ENCODE measurements around the gene DDX31. TPM values are rescaled to one million over a fixed set of nuclear protein-coding genes. Genes with fewer than 3 reads are reported as not detected.
A peak's percentile ranks its signal among the peaks of the same experiment; 100 is the strongest.

The DDX31 gene
- total RNA-seq, 2 donors from 2014 or later = 13.9 to 16.7 TPM

DNA sequence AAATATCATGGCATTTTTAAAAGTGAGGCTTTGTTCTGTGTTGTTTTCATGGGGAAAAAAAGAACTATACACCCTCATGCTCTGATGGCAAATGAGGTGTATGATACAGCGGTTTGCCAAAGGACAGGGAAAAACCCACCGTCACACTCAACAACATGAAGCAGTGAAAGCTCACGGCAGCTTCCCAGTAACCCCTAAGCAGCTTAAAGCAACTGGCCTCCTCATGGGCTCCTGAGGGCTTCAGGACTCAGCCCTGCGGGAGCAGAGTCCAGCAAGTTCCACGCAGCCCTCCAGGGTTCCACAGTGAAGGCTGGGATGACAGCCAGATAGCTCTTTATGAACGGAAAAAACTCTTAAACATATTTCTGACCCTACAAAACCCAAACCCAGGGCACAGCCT, 74.5 kb downstream of the DDX31 start:
- no peak for ATAC-seq (replicated peaks in 1 of 2)
- DNase-seq = no peak
- Mint-ChIP-seq H3K27me3 (ENCODE audit: low read depth) (peaks cover 21% of the 10 kb centered on the region), H3K4me3 (no peak overlapping the region), H3K4me1 (ENCODE audit: low read depth) (no peaks in the 10 kb centered on the region), H3K27ac (no peak overlapping the region), H3K9me3 (no peaks in the 10 kb centered on the region), H3K36me3 (ENCODE audit: insufficient read depth in 2 of 2) (peaks cover 6 to 13% of the 10 kb centered on the region in 2 donors)

DNA sequence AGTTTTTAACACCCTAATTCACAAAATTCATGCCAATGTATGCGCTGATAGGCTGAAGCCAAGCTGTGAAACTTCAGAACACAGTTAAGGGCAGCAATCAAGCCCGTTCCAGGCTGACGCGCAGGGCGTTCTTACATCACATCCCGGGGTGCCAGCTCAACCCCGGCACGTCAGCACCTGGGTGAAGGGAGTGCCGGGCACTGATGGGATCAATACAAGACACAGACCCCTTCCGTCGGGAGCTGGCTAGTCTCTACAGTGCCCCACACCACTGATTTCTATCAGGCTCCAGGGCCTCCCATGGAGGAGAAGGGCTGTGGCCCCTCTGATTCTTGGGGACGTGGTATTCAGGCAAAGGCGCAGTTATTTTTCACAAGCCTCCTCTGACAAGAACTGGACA, 75.4 kb downstream of the DDX31 start:
- Mint-ChIP-seq H3K4me1 (ENCODE audit: low read depth) (no peaks in the 10 kb centered on the region), H3K9me3 (no peaks in the 10 kb centered on the region), H3K27me3 (ENCODE audit: low read depth) (peaks cover 28% of the 10 kb centered on the region), H3K27ac (no peak overlapping the region), H3K4me3 (no peak overlapping the region), H3K36me3 (ENCODE audit: insufficient read depth in 2 of 2) (peaks cover 0 to 8% of the 10 kb centered on the region in 2 donors)
- ATAC-seq (replicated peaks in 1 of 2) (no peak), DNase-seq (no peak)

DNA sequence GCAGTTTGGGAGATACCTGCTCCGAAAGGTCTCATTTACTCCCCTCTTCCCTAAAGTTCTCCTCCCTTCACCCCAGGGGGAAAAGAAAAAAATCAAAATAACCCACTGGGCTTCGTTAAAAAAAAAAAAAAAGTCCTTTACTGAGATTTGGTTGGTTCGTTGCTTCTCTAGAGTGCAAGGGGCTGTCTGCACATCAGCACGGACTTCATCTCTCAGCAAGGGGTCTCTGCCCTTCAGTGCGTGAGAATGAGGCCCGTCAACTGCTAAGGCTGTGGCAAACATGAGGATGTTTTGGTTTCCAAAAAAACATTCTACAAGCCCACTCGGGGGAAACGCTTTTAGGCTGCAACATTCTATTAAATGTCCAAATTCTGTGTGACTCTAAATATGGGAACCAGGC, 77.3 kb downstream of the DDX31 start:
- Mint-ChIP-seq H3K27me3 (ENCODE audit: low read depth) (peaks cover 44% of the 10 kb centered on the region), H3K27ac (no peak overlapping the region), H3K4me3 (no peak overlapping the region), H3K4me1 (ENCODE audit: low read depth) (peaks cover 6% of the 10 kb centered on the region), H3K36me3 (ENCODE audit: insufficient read depth in 2 of 2) (peaks cover 0 to 8% of the 10 kb centered on the region in 2 donors), H3K9me3 (no peaks in the 10 kb centered on the region)
- DNase-seq (no peak), ATAC-seq (replicated peaks in 1 of 2) (no peak)

DNA sequence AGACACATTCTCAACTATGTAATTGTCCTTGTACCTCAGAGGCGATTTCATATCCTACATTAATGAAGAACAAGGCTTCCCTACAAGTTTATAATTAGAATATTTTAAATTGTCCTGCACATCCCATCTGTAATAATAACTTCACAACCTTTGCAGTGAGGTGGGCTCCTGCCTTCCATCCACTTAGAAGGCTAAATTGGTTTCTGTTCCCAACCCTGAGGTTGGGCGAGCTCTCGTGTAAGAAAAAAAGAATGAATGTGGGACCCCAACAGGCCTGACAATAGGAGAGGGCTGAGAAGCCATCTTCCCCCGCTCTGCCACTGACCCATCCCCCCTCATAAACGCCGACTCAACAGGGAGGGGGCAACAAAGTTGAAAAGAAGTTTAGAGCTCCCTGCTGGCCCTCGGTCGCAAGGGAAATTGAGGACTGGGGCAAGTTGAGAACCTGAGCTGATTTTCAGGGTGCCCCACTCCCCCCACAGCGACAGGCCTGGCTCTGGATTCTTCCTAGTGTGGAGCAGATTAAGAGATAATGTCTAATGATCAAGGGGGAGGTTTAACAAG, 78.0 kb downstream of the DDX31 start:
- no peak overlapping the region for H3K4me3 Mint-ChIP-seq
- H3K4me1 Mint-ChIP-seq (ENCODE audit: low read depth) = peaks cover 6% of the 10 kb centered on the region
- no peaks in the 10 kb centered on the region for H3K9me3 Mint-ChIP-seq
- ATAC-seq (replicated peaks in 1 of 2) (no peak), DNase-seq (no peak)
- H3K27ac Mint-ChIP-seq = no peak overlapping the region
- H3K27me3 Mint-ChIP-seq (ENCODE audit: low read depth) = peaks cover 47% of the 10 kb centered on the region
- peaks cover 0 to 8% of the 10 kb centered on the region in 2 donors for H3K36me3 Mint-ChIP-seq (ENCODE audit: insufficient read depth in 2 of 2)

DNA sequence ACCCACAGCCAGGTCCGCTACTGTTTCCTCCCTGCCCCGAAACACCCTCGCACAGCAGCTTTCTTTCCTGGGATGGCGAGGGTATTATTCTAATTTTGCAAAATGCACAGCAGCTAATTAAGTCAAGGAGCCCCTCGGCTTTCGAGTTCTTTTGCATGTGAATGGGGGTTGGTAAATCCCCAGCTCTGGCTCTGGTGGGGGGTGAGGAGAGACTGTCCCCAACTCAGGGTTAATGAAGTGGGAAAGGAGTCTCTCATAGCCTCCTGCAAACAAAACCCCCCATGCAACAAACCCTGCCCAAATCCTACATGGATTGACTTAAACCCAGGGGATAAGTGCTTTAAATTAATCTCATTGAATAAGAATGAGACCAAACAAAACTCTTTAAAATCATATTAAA, 78.5 kb downstream of the DDX31 start:
- peaks cover 8% of the 10 kb centered on the region for H3K4me1 Mint-ChIP-seq (ENCODE audit: low read depth)
- peaks cover 0 to 4% of the 10 kb centered on the region in 2 donors for H3K36me3 Mint-ChIP-seq (ENCODE audit: insufficient read depth in 2 of 2)
- peaks cover 53% of the 10 kb centered on the region for H3K27me3 Mint-ChIP-seq (ENCODE audit: low read depth)
- H3K27ac Mint-ChIP-seq = no peak overlapping the region
- peak overlapping the region in 1 of 2 donors; percentile 22 for H3K4me3 Mint-ChIP-seq
- ATAC-seq (replicated peaks in 1 of 2) (no peak), DNase-seq (no peak)
- no peaks in the 10 kb centered on the region for H3K9me3 Mint-ChIP-seq

DNA sequence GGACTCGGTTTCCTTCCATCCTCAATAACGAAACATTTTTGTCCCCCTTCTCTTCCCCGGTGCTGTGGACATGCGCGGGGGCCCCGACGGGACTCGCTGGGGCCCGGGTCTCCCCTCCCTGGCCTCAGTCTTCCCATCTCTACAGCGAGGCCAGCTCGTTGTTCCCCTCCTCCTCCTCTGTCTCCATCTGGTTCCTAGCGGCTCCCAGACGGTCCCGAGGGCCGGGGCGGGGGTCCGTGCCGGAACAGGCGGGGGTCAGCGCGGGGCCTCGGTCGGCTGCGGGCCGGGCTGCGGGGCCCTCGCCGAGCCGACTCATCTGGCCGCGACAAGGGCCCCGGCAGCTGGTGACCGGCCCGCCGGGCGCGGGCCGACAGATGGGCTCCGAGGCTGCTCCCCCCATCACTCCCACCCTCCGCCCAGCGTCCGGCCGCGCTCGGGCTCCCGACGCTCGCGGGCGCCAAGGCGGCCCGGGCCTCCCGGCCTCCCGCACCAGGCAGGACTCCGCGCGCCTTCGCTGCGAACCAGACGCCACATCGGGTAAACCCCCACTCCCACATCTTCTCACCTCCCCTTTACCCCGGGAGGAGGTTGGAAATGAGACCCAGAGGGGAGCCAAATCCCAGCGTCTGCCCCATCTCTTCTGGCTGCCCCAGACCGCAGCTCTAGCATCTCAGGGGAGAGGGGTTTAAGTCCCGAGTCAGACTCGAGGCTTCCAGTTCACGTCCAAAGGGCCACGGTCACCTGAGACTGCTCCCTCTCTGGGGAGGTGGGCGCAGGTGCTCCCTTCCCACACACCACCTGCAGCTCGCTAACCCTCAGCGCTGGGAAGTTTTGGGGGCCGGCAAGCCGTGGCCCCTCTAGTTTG, 79.2 kb downstream of the DDX31 start:
- Mint-ChIP-seq H3K4me3 (peak overlapping the region in 1 of 2 donors; percentile 9), H3K27me3 (ENCODE audit: low read depth) (peaks cover 60% of the 10 kb centered on the region)
- no peak for DNase-seq

DNA sequence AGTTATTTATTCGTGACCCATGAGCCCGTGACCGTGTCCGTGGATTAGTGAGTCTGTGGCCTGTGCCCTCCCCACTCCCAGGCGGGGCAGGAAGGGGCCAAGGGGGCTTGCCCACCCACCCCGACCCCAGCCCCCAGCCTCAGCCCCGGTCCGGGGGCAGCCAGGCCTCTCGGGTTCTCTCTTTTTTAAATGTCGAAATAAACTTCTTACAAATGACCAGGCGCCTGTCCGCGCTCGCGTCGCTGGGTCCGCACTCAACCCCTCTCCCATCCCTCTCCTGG, 79.8 kb downstream of the DDX31 start:
- Mint-ChIP-seq H3K27ac (no peak overlapping the region), H3K9me3 (no peaks in the 10 kb centered on the region), H3K4me3 (no peak overlapping the region), H3K27me3 (ENCODE audit: low read depth) (peaks cover 65% of the 10 kb centered on the region), H3K36me3 (ENCODE audit: insufficient read depth in 2 of 2) (no peaks in the 10 kb centered on the region), H3K4me1 (ENCODE audit: low read depth) (peaks cover 13% of the 10 kb centered on the region)
- DNase-seq = no peak
- no peak for ATAC-seq (replicated peaks in 1 of 2)

More for the DNA sequence above, 79.2 kb downstream of the DDX31 start:
- Mint-ChIP-seq H3K36me3 (ENCODE audit: insufficient read depth in 2 of 2) (no peaks in the 10 kb centered on the region), H3K9me3 (no peaks in the 10 kb centered on the region), H3K27ac (no peak overlapping the region), H3K4me1 (ENCODE audit: low read depth) (peaks cover 13% of the 10 kb centered on the region)
- no peak for ATAC-seq (replicated peaks in 1 of 2)

DNA sequence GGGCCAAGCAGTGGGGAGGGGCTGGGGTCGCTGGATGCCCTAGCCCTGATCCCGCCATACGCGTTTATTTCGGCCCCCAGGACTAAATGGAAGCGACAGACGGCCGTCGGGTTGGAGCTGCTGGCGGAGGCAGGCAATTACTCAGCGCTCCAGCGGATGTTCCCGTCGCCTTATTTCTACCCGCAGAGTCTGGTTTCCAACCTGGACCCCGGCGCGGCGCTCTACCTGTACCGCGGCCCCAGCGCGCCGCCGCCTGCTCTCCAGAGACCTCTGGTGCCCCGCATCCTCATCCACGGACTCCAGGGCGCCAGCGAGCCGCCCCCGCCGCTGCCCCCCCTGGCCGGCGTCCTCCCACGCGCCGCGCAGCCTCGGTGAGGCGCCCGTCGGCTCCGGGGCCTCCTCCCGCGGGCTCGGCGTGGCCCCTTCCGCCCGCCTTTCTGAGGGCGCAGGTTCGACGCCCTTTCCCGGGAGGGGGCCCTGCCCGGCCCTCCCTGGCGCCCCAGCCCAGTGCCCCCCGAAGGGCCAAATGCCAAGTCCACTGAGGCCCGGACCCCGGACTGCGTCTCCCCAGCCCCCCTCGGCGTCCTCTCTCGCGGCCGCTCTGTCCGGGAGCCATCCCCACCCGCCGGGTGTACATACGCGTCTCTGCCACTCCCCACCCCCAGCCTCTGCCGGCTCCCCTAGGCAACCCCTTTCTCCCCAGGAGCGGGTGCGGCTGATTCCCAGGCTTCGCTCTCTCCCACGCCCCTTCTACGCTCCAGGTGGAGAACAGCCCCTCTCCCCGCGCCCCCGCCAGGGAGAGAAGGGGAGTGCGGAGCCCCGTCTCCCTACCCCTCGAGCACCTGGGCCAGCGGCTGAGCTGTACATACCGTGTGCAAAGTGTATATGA, 80.4 kb downstream of the DDX31 start:
- peaks cover 13% of the 10 kb centered on the region for H3K4me1 Mint-ChIP-seq (ENCODE audit: low read depth)
- ATAC-seq (replicated peaks in 1 of 2) (peak in 1 of 2 donors; percentile 17), DNase-seq (no peak)
- H3K9me3 Mint-ChIP-seq = no peaks in the 10 kb centered on the region
- peaks cover 71% of the 10 kb centered on the region for H3K27me3 Mint-ChIP-seq (ENCODE audit: low read depth)
- H3K27ac Mint-ChIP-seq = no peak overlapping the region
- H3K4me3 Mint-ChIP-seq = peak overlapping the region in 1 of 2 donors; percentile 43
- no peaks in the 10 kb centered on the region for H3K36me3 Mint-ChIP-seq (ENCODE audit: insufficient read depth in 2 of 2)

DNA sequence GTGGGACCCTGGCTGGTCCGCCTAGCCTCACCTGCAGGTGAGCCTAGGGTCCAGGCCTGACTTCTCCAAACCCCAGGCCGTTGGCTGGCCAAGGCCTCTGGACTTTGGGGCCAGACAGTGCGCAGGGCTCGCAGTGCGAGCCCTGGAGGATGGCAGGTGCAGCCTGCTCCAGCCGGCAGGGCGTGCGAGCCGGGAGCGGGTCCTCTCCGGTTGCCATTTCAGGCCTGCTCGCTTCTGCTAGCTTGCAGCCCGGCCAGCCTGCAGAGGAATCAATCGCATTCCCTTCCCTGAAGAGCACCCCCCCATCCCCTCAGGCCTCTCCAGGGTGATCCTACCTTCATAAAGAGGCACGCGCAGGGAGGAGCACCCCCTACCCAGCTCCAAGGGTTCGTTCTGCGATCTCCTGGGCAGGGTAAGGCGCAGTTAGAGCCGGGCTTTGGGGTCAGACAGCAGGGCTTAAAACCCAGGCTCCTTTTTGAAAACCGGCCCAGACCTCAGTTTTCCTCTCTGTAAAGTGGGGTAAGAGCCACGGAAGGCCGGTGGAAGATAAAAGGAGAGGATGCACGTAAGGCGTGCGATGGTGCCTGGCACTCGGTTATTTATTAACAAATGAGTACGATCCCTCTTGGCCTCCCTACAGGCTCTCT, 81.2 kb downstream of the DDX31 start:
- peak overlapping the region in 1 of 2 donors; percentile 43 for H3K4me3 Mint-ChIP-seq
- H3K36me3 Mint-ChIP-seq (ENCODE audit: insufficient read depth in 2 of 2) = no peaks in the 10 kb centered on the region
- H3K27ac Mint-ChIP-seq = no peak overlapping the region
- DNase-seq (no peak), ATAC-seq (replicated peaks in 1 of 2) (no peak)
- H3K4me1 Mint-ChIP-seq (ENCODE audit: low read depth) = peaks cover 13% of the 10 kb centered on the region
- H3K27me3 Mint-ChIP-seq (ENCODE audit: low read depth) = peaks cover 79% of the 10 kb centered on the region
- no peaks in the 10 kb centered on the region for H3K9me3 Mint-ChIP-seq

DNA sequence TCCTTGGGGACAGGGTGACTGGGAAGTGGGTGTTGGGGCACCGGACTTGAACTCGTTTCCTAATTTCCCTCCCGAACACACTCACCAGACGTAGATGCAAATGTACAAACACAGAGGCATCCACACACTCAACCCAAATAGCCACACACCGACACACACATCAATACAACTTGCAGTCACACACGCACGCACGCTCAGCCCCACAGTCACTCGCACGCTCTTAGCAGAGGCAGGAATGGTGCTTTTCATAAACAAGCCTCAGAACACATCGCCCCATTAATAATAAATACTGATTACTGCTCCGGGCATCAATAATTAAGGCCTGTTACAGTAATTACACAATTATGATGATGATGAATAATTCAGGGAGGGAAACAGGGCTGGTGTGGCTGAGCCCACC, 81.7 kb downstream of the DDX31 start:
- ATAC-seq (replicated peaks in 1 of 2) (no peak), DNase-seq (no peak)
- Mint-ChIP-seq H3K4me1 (ENCODE audit: low read depth) (peaks cover 13% of the 10 kb centered on the region), H3K36me3 (ENCODE audit: insufficient read depth in 2 of 2) (no peaks in the 10 kb centered on the region), H3K4me3 (no peak overlapping the region), H3K27me3 (ENCODE audit: low read depth) (peaks cover 84% of the 10 kb centered on the region), H3K9me3 (no peaks in the 10 kb centered on the region), H3K27ac (no peak overlapping the region)

DNA sequence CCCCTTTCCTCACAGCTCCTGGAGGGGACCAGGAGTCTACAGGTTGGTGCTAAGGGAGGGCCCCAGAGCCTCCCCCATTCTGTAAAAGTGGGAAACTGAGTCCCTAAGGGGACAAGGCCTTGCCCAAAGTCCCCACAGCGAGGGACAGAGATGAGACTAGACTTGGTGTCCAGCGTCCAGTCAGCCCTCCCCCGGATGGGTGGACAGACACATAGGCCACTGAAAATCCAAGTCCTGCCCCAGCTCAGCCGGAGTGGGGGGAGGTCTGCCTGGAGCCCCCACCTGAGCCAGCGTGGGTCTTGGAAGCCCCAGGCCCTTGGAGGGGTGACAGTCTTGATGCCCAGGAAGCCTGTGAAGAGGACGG, 82.2 kb downstream of the DDX31 start:
- H3K27ac Mint-ChIP-seq = no peak overlapping the region
- no peak for DNase-seq
- H3K27me3 Mint-ChIP-seq (ENCODE audit: low read depth) = peaks cover 86% of the 10 kb centered on the region

DNA sequence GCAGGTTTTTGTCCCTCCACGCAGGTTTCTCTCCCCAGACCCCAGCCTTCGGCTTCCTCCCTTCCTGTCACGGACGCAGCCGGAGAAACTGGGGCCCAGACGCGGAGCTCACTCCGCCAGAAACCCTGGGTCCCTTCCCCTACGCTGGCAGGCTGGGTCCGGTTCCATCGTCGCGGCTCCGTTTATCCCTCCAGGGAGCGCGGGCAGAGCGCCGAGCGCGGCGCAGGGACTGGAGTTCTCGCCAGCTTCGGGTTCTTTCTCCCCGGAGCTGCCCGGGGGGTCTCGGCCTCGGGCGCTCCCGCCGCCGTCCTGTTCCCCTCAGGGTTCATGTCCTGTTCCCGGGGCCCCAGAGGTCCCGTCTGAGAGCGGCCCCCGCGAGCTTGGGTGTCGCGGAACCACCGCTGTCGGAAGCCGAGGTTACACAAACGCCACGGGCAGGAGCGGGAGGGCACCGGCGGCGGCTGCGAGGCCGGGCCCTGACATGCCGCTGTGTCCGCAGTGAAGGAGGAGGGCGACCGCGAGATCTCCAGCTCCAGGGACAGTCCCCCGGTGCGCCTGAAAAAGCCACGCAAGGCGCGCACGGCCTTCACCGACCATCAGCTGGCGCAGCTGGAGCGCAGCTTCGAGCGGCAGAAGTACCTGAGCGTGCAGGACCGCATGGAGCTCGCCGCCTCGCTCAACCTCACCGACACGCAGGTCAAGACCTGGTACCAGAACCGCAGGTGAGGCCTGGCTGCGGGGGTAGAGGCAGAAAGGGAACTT, 82.8 kb downstream of the DDX31 start:
- ATAC-seq (replicated peaks in 1 of 2) (no peak), DNase-seq (no peak)
- H3K4me3 Mint-ChIP-seq = no peak overlapping the region
- peaks cover 84% of the 10 kb centered on the region for H3K27me3 Mint-ChIP-seq (ENCODE audit: low read depth)
- no peaks in the 10 kb centered on the region for H3K36me3 Mint-ChIP-seq (ENCODE audit: insufficient read depth in 2 of 2)
- H3K4me1 Mint-ChIP-seq (ENCODE audit: low read depth) = peaks cover 13% of the 10 kb centered on the region
- H3K27ac Mint-ChIP-seq = no peak overlapping the region
- H3K9me3 Mint-ChIP-seq = no peaks in the 10 kb centered on the region

More for the DNA sequence above, 82.2 kb downstream of the DDX31 start:
- Mint-ChIP-seq H3K4me3 (no peak overlapping the region), H3K9me3 (no peaks in the 10 kb centered on the region), H3K4me1 (ENCODE audit: low read depth) (peaks cover 13% of the 10 kb centered on the region), H3K36me3 (ENCODE audit: insufficient read depth in 2 of 2) (no peaks in the 10 kb centered on the region)
- ATAC-seq (replicated peaks in 1 of 2) = no peak

Measured in activated T-cell treated with anti-CD3 and anti-CD28 coated beads, Interleukin-2, amount 50 U/mL, for 72 hours (primary cell).